Measurements from ENCODE around the gene DCTN3. TPM values are rescaled to one million over a fixed set of nuclear protein-coding genes. Genes with fewer than 3 reads are reported as not detected.

DCTN3 gene
- total and polyA plus RNA-seq, 9 of the 15 experiments (the other 6 are each of a cell fraction or from before 2014, with no cell fraction given), result 11.0 to 51.0 (median 41.9) TPM

- no peak overlapping the region for H3K9ac ChIP-seq (ENCODE audit: insufficient read depth in 1 of 2, low read depth in 2 of 2, low read length in 2 of 2)
- POLR2A ChIA-PET, result no interaction called here
- in situ Hi-C loops (cut with MboI) (loop anchor here (10.0 kb wide), 1 partner anchor 196 kb away; no protein-coding TSS in a partner anchor), intact Hi-C loops (cut with micrococcal nuclease) (no loop called here)
- BruUV-seq (replicated peaks), result no TSS peak
- no peaks in the 10 kb centered on the region for H3K9me1 ChIP-seq (ENCODE audit: control insufficient read depth, insufficient read depth, low read length)
- H3K36me3 ChIP-seq (ENCODE audit: control insufficient read depth, insufficient read depth, low read length), result no peaks in the 10 kb centered on the region
- H3K4me2 ChIP-seq (ENCODE audit: insufficient read depth, low read length), result no peak overlapping the region
- H3K79me2 ChIP-seq (ENCODE audit: control insufficient read depth, insufficient read depth, low read length), result no peaks in the 10 kb centered on the region
- ATAC-seq, result no peak
- TF ChIP-seq ZBED1 (IDR thresholded peaks at IDR 0.05) (no peak), CCAR2 (IDR thresholded peaks at IDR 0.05; ENCODE audit: low read depth, low read length) (no peak), PCBP1 (IDR thresholded peaks at IDR 0.05; ENCODE audit: low read depth, low read length, poor library complexity, severe bottlenecking) (no peak), GATAD2A (IDR thresholded peaks at IDR 0.05) (no peak), RBM39 (optimal IDR thresholded peaks at IDR 0.05; ENCODE audit: low read depth, low read length) (no peak), ATF7 (IDR thresholded peaks at IDR 0.05) (no peak), ZNF584 (CRISPR knock-in tag; IDR thresholded peaks at IDR 0.05; ENCODE audit: low read depth) (no peak), TEAD4 (IDR thresholded peaks at IDR 0.05; ENCODE audit: low read length) (no peak), TEAD4 (CRISPR knock-in tag; IDR thresholded peaks at IDR 0.05; ENCODE audit: borderline replicate concordance) (no peak), SUPT5H (IDR thresholded peaks at IDR 0.05) (no peak), STAT6 (CRISPR knock-in tag; IDR thresholded peaks at IDR 0.05) (no peak), SP1 (CRISPR knock-in tag; IDR thresholded peaks at IDR 0.05) (no peak), HBP1 (CRISPR knock-in tag; IDR thresholded peaks at IDR 0.05) (no peak), ESRRA (IDR thresholded peaks at IDR 0.05; ENCODE audit: borderline replicate concordance, low read depth) (no peak), FIP1L1 (IDR thresholded peaks at IDR 0.05; ENCODE audit: low read depth, low read length, poor library complexity, severe bottlenecking) (no peak), DACH1 (IDR thresholded peaks at IDR 0.05; ENCODE audit: partially characterized antibody) (no peak), ZNF175 (CRISPR knock-in tag; IDR thresholded peaks at IDR 0.05; ENCODE audit: low read depth) (no peak), LCOR (CRISPR knock-in tag; IDR thresholded peaks at IDR 0.05) (no peak)
- TF ChIP-seq, protein P1, sequence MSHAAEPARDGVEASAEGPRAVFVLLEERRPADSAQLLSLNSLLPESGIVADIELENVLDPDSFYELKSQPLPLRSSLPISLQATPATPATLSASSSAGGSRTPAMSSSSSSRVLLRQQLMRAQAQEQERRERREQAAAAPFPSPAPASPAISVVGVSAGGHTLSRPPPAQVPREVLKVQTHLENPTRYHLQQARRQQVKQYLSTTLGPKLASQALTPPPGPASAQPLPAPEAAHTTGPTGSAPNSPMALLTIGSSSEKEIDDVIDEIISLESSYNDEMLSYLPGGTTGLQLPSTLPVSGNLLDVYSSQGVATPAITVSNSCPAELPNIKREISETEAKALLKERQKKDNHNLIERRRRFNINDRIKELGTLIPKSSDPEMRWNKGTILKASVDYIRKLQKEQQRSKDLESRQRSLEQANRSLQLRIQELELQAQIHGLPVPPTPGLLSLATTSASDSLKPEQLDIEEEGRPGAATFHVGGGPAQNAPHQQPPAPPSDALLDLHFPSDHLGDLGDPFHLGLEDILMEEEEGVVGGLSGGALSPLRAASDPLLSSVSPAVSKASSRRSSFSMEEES (CRISPR knock-in tag; IDR thresholded peaks at IDR 0.05), result no peak
- FAIRE-seq, result no peak
- CTCF ChIA-PET (ENCODE audit: low intra/inter-chr PET ratio), result no interaction called here
- H3K9me3 ChIP-seq (replicated peaks; ENCODE audit: control insufficient read depth, insufficient read depth, low read depth, low read length), result no peaks in the 10 kb centered on the region
- H2AFZ ChIP-seq (ENCODE audit: low read depth, low read length), result no peak overlapping the region
- DNase-seq (ENCODE audit: extremely low read depth in 1 of 4, low spot score in 3 of 4), result no peak
- 0% methylated on average over 1 of the region's 1 CpG for WGBS (ENCODE audit: insufficient coverage, low coverage, missing lambda C conversion rate)
- peaks cover 10% of the 10 kb centered on the region; the same call in 1 of the 2 replicates for H4K20me1 ChIP-seq (replicated peaks; ENCODE audit: control insufficient read depth, insufficient read depth, low read length)
- H3K27me3 ChIP-seq (ENCODE audit: control insufficient read depth in 2 of 2, insufficient read depth in 2 of 2, low read length in 2 of 2), result no peaks in the 10 kb centered on the region
- no peak overlapping the region for H3K27ac ChIP-seq (ENCODE audit: extremely low read depth, low read depth, low read length)
- peaks cover 0 to 6% of the 10 kb centered on the region in 2 experiments; a peak in 2 of 5 replicates for H3K4me1 ChIP-seq (replicated peaks in 1 of 2; ENCODE audit: control insufficient read depth in 2 of 2, insufficient read depth in 2 of 2, low read length in 2 of 2)
- no peak overlapping the region for H3K4me3 ChIP-seq
These were observed 19.4 kb downstream of the DCTN3 start for GRCh38 chr9:34600908-34601307.

Data from K562 (cell line).